ENCODE data around the gene NRXN3.

Gene NRXN3

GRCh38 chr14:79090641-79091180 lies 920.5 kb downstream of the NRXN3 start:
- TF ChIP-seq CTBP1 (IDR thresholded peaks at IDR 0.05; ENCODE audit: borderline replicate concordance): no peak
- TF ChIP-seq SP1 (IDR thresholded peaks at IDR 0.05): no peak
- TF ChIP-seq BHLHE40 (IDR thresholded peaks at IDR 0.05; ENCODE audit: borderline replicate concordance): no peak
- no peak for TF ChIP-seq HDGF (IDR thresholded peaks at IDR 0.05; ENCODE audit: borderline replicate concordance)
- TF ChIP-seq SUZ12 (IDR thresholded peaks at IDR 0.05): no peak
- TF ChIP-seq FOXK2 (IDR thresholded peaks at IDR 0.05): no peak
- no peak for DNase-seq (ENCODE audit: extremely low spot score)
- ChIA-PET CTCF (no interaction called here), POLR2A (interaction anchor here (0.6 kb wide), 1 partner anchor 435 kb away, joined by 3 read pairs; no protein-coding TSS in a partner anchor)

GRCh38 chr14:79091381-79091963 lies 921.3 kb downstream of the NRXN3 start:
- no peak for DNase-seq (ENCODE audit: extremely low spot score)
- CTCF ChIA-PET: interaction anchor here (0.6 kb wide), 1 partner anchor 158 kb away, joined by 3 read pairs; no protein-coding TSS in a partner anchor
- TF ChIP-seq TARDBP (IDR thresholded peaks at IDR 0.05): no peak
- TF ChIP-seq L3MBTL2 (conservative IDR thresholded peaks at IDR 0.05): no peak
- no peak for TF ChIP-seq SP1 (IDR thresholded peaks at IDR 0.05)
- TF ChIP-seq ARNT (IDR thresholded peaks at IDR 0.05): no peak
- no peak for TF ChIP-seq SUZ12 (IDR thresholded peaks at IDR 0.05)
- no peak for TF ChIP-seq ELF4 (IDR thresholded peaks at IDR 0.05)
- no peak for TF ChIP-seq CTBP1 (IDR thresholded peaks at IDR 0.05; ENCODE audit: borderline replicate concordance)
- no peak for TF ChIP-seq ZNF384 (IDR thresholded peaks at IDR 0.05)
- no peak for TF ChIP-seq LEF1 (IDR thresholded peaks at IDR 0.05; ENCODE audit: borderline replicate concordance)
- TF ChIP-seq NFRKB (IDR thresholded peaks at IDR 0.05): no peak
- no peak for TF ChIP-seq FOXA1 (IDR thresholded peaks at IDR 0.05)
- TF ChIP-seq FOXM1 (IDR thresholded peaks at IDR 0.05; ENCODE audit: borderline replicate concordance): no peak
- no peak for TF ChIP-seq HDGF (IDR thresholded peaks at IDR 0.05; ENCODE audit: borderline replicate concordance)
- TF ChIP-seq BHLHE40 (IDR thresholded peaks at IDR 0.05; ENCODE audit: borderline replicate concordance): no peak
- no peak for TF ChIP-seq PKNOX1 (IDR thresholded peaks at IDR 0.05)
- TF ChIP-seq FOXK2 (IDR thresholded peaks at IDR 0.05): no peak
- POLR2A ChIA-PET: interaction anchor here (0.6 kb wide), 1 partner anchor 434 kb away, joined by 3 read pairs; no protein-coding TSS in a partner anchor

GRCh38 chr14:79093531-79093930 lies 923.4 kb downstream of the NRXN3 start:
- no peak for TF ChIP-seq SP1 (IDR thresholded peaks at IDR 0.05)
- no peak for TF ChIP-seq PKNOX1 (IDR thresholded peaks at IDR 0.05)
- no peak for TF ChIP-seq ZNF384 (IDR thresholded peaks at IDR 0.05)
- TF ChIP-seq FOXM1 (IDR thresholded peaks at IDR 0.05; ENCODE audit: borderline replicate concordance): no peak
- no peak for TF ChIP-seq TARDBP (IDR thresholded peaks at IDR 0.05)
- no peak for TF ChIP-seq LEF1 (IDR thresholded peaks at IDR 0.05; ENCODE audit: borderline replicate concordance)
- no peak for TF ChIP-seq FOXA1 (IDR thresholded peaks at IDR 0.05)
- TF ChIP-seq L3MBTL2 (conservative IDR thresholded peaks at IDR 0.05): no peak
- TF ChIP-seq SUZ12 (IDR thresholded peaks at IDR 0.05): no peak
- no peak for TF ChIP-seq HDGF (IDR thresholded peaks at IDR 0.05; ENCODE audit: borderline replicate concordance)
- no peak for TF ChIP-seq ARNT (IDR thresholded peaks at IDR 0.05)
- TF ChIP-seq NFRKB (IDR thresholded peaks at IDR 0.05): no peak
- DNase-seq (ENCODE audit: extremely low spot score): no peak
- ChIA-PET CTCF (interaction anchor here (1.0 kb wide), 1 partner anchor 134 kb away, joined by 4 read pairs; no protein-coding TSS in a partner anchor), POLR2A (no interaction called here)

- DNase-seq (ENCODE audit: extremely low spot score): no peak
- ChIA-PET POLR2A (no interaction called here), CTCF (no interaction called here)
- TF ChIP-seq SUZ12 (IDR thresholded peaks at IDR 0.05) (no peak), FOXK2 (IDR thresholded peaks at IDR 0.05) (no peak), PKNOX1 (IDR thresholded peaks at IDR 0.05) (no peak)
Observed at GRCh38 chr14:79094951-79095350, 924.8 kb downstream of the NRXN3 start.

- TF ChIP-seq FOXK2 (IDR thresholded peaks at IDR 0.05) (no peak), ZNF384 (IDR thresholded peaks at IDR 0.05) (no peak), TARDBP (IDR thresholded peaks at IDR 0.05) (no peak), CTBP1 (IDR thresholded peaks at IDR 0.05; ENCODE audit: borderline replicate concordance) (no peak), LEF1 (IDR thresholded peaks at IDR 0.05; ENCODE audit: borderline replicate concordance) (no peak), FOXM1 (IDR thresholded peaks at IDR 0.05; ENCODE audit: borderline replicate concordance) (no peak), NFRKB (IDR thresholded peaks at IDR 0.05) (no peak), SP1 (IDR thresholded peaks at IDR 0.05) (no peak), L3MBTL2 (conservative IDR thresholded peaks at IDR 0.05) (no peak), HDGF (IDR thresholded peaks at IDR 0.05; ENCODE audit: borderline replicate concordance) (no peak), SUZ12 (IDR thresholded peaks at IDR 0.05) (no peak), ARNT (IDR thresholded peaks at IDR 0.05) (no peak), ELF4 (IDR thresholded peaks at IDR 0.05) (no peak), FOXA1 (IDR thresholded peaks at IDR 0.05) (no peak)
- DNase-seq (ENCODE audit: extremely low spot score): no peak
- ChIA-PET POLR2A (no interaction called here), CTCF (no interaction called here)
Observed at GRCh38 chr14:79096811-79097210, 926.6 kb downstream of the NRXN3 start.

GRCh38 chr14:79098324-79098723 lies 928.2 kb downstream of the NRXN3 start:
- ChIA-PET POLR2A (no interaction called here), CTCF (no interaction called here)
- TF ChIP-seq ARNT (IDR thresholded peaks at IDR 0.05): no peak
- no peak for TF ChIP-seq L3MBTL2 (conservative IDR thresholded peaks at IDR 0.05)
- TF ChIP-seq SP1 (IDR thresholded peaks at IDR 0.05): no peak
- no peak for TF ChIP-seq LEF1 (IDR thresholded peaks at IDR 0.05; ENCODE audit: borderline replicate concordance)
- TF ChIP-seq CTBP1 (IDR thresholded peaks at IDR 0.05; ENCODE audit: borderline replicate concordance): no peak
- TF ChIP-seq NFRKB (IDR thresholded peaks at IDR 0.05): no peak
- TF ChIP-seq ELF4 (IDR thresholded peaks at IDR 0.05): no peak
- TF ChIP-seq SUZ12 (IDR thresholded peaks at IDR 0.05): no peak
- no peak for TF ChIP-seq HDGF (IDR thresholded peaks at IDR 0.05; ENCODE audit: borderline replicate concordance)
- no peak for TF ChIP-seq FOXK2 (IDR thresholded peaks at IDR 0.05)
- no peak for TF ChIP-seq PKNOX1 (IDR thresholded peaks at IDR 0.05)
- no peak for TF ChIP-seq FOXA1 (IDR thresholded peaks at IDR 0.05)
- no peak for TF ChIP-seq TARDBP (IDR thresholded peaks at IDR 0.05)
- no peak for TF ChIP-seq FOXM1 (IDR thresholded peaks at IDR 0.05; ENCODE audit: borderline replicate concordance)
- no peak for TF ChIP-seq ZNF384 (IDR thresholded peaks at IDR 0.05)
- no peak for DNase-seq (ENCODE audit: extremely low spot score)

Measured in HEK293T (cell line).